ENCODE data around the gene AACS.
"Not testable (repeated sequence)": the region's sequence is repeated elsewhere in the genome, so short reads cannot be mapped to it uniquely, and the experiment has no call there.

- TF ChIP-seq CTCF (IDR thresholded peaks at IDR 0.05 in 8 of 11, conservative IDR thresholded peaks at IDR 0.05 in 3 of 11); POLR2AphosphoS5 (IDR thresholded peaks at IDR 0.05): not testable (repeated sequence)
Observed at GRCh38 chr12:125074294-125074693, 9.1 kb downstream of the AACS start.

Data from spleen (tissue), 7 donors.